Measurements from ENCODE around the gene MS4A1.

GRCh38 chr11:60477035-60477445, 21.4 kb downstream of the MS4A1 start:
- TF ChIP-seq CEBPB (IDR thresholded peaks at IDR 0.05; ENCODE audit: low read depth), result no peak
- TF ChIP-seq, protein P1, sequence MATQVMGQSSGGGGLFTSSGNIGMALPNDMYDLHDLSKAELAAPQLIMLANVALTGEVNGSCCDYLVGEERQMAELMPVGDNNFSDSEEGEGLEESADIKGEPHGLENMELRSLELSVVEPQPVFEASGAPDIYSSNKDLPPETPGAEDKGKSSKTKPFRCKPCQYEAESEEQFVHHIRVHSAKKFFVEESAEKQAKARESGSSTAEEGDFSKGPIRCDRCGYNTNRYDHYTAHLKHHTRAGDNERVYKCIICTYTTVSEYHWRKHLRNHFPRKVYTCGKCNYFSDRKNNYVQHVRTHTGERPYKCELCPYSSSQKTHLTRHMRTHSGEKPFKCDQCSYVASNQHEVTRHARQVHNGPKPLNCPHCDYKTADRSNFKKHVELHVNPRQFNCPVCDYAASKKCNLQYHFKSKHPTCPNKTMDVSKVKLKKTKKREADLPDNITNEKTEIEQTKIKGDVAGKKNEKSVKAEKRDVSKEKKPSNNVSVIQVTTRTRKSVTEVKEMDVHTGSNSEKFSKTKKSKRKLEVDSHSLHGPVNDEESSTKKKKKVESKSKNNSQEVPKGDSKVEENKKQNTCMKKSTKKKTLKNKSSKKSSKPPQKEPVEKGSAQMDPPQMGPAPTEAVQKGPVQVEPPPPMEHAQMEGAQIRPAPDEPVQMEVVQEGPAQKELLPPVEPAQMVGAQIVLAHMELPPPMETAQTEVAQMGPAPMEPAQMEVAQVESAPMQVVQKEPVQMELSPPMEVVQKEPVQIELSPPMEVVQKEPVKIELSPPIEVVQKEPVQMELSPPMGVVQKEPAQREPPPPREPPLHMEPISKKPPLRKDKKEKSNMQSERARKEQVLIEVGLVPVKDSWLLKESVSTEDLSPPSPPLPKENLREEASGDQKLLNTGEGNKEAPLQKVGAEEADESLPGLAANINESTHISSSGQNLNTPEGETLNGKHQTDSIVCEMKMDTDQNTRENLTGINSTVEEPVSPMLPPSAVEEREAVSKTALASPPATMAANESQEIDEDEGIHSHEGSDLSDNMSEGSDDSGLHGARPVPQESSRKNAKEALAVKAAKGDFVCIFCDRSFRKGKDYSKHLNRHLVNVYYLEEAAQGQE (IDR thresholded peaks at IDR 0.05; ENCODE audit: low read depth), result no peak
- no peak for TF ChIP-seq CTCF (IDR thresholded peaks at IDR 0.05 in 2 of 3, conservative IDR thresholded peaks at IDR 0.05 in 1 of 3; ENCODE audit: borderline replicate concordance in 1 of 3, insufficient read depth in 1 of 3, low read depth in 2 of 3, low read length in 2 of 3)
- no peak for TF ChIP-seq POLR2AphosphoS5 (IDR thresholded peaks at IDR 0.05; ENCODE audit: low read depth, low read length)
- TF ChIP-seq RAD21 (IDR thresholded peaks at IDR 0.05; ENCODE audit: low read depth), result no peak
- TF ChIP-seq EZH2phosphoT487 (IDR thresholded peaks at IDR 0.05; ENCODE audit: borderline replicate concordance), result no peak
- no peak for TF ChIP-seq YY1 (IDR thresholded peaks at IDR 0.05; ENCODE audit: extremely low read depth, insufficient replicate concordance, low read depth, low read length)
- no peak for TF ChIP-seq POLR2A (IDR thresholded peaks at IDR 0.05; ENCODE audit: borderline replicate concordance, extremely low read depth, insufficient read depth, insufficient read length)
- TF ChIP-seq, protein P2, sequence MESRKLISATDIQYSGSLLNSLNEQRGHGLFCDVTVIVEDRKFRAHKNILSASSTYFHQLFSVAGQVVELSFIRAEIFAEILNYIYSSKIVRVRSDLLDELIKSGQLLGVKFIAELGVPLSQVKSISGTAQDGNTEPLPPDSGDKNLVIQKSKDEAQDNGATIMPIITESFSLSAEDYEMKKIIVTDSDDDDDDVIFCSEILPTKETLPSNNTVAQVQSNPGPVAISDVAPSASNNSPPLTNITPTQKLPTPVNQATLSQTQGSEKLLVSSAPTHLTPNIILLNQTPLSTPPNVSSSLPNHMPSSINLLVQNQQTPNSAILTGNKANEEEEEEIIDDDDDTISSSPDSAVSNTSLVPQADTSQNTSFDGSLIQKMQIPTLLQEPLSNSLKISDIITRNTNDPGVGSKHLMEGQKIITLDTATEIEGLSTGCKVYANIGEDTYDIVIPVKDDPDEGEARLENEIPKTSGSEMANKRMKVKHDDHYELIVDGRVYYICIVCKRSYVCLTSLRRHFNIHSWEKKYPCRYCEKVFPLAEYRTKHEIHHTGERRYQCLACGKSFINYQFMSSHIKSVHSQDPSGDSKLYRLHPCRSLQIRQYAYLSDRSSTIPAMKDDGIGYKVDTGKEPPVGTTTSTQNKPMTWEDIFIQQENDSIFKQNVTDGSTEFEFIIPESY (IDR thresholded peaks at IDR 0.05; ENCODE audit: extremely low read depth, insufficient replicate concordance, low read length), result no peak
- no peak for TF ChIP-seq FOSL1 (IDR thresholded peaks at IDR 0.05; ENCODE audit: low read depth)
- no peak for TF ChIP-seq EZH2 (IDR thresholded peaks at IDR 0.05)
- TF ChIP-seq TCF7L2 (IDR thresholded peaks at IDR 0.05; ENCODE audit: borderline replicate concordance, extremely low read depth, insufficient read depth, insufficient read length), result no peak
- no peak for TF ChIP-seq ZFX (IDR thresholded peaks at IDR 0.05)
- no peak for TF ChIP-seq SRF (IDR thresholded peaks at IDR 0.05; ENCODE audit: low read depth)

Measured in HCT116 (cell line).